ENCODE results near the gene HECW1.

HECW1 gene

GRCh38 chr7:43430411-43430810 lies 318.0 kb downstream of the HECW1 start:
- H3K36me3 Mint-ChIP-seq (ENCODE audit: low read depth): no peaks in the 10 kb centered on the region
- peaks cover 13% of the 10 kb centered on the region for H3K4me1 Mint-ChIP-seq (ENCODE audit: low read depth)
- no peaks in the 10 kb centered on the region for H3K27me3 Mint-ChIP-seq
- no peak overlapping the region for H3K27ac Mint-ChIP-seq
- no peaks in the 10 kb centered on the region for H3K9me3 Mint-ChIP-seq
- H3K4me3 Mint-ChIP-seq: no peak overlapping the region

- Mint-ChIP-seq H3K4me1 (ENCODE audit: low read depth) (peaks cover 13% of the 10 kb centered on the region), H3K36me3 (ENCODE audit: low read depth) (no peaks in the 10 kb centered on the region), H3K27me3 (no peaks in the 10 kb centered on the region), H3K9me3 (no peaks in the 10 kb centered on the region), H3K27ac (peak overlapping the region; percentile 15), H3K4me3 (no peak overlapping the region)
Measured at GRCh38 chr7:43431020-43431595, 318.7 kb downstream of the HECW1 start.

GRCh38 chr7:43433639-43434038 lies 321.2 kb downstream of the HECW1 start:
- Mint-ChIP-seq H3K27ac (no peak overlapping the region), H3K4me1 (ENCODE audit: low read depth) (peaks cover 13% of the 10 kb centered on the region)

DNA sequence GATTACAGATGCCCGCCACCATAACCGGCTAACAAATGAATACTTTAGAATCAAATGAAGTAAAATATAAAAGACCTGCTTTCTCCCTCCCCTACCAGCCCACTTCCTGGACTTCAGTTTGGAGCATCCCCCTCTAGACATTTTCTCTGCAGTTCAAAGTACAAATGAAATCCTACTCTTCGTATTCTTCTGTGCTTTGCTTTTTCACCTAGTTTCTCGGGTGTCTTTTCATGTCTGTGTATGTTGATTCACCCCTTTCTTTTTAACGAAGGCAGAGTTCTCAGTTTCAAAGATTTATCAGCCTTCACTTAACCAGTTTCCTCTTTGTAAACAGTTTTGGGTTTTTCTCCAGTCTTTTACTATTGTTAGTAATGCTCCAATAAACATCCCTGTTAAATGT lies 324.6 kb downstream of the HECW1 start:
- H3K36me3 Mint-ChIP-seq (ENCODE audit: low read depth): no peaks in the 10 kb centered on the region
- no peaks in the 10 kb centered on the region for H3K9me3 Mint-ChIP-seq
- H3K27ac Mint-ChIP-seq: no peak overlapping the region
- H3K4me1 Mint-ChIP-seq (ENCODE audit: low read depth): no peaks in the 10 kb centered on the region
- no peak overlapping the region for H3K4me3 Mint-ChIP-seq
- H3K27me3 Mint-ChIP-seq: no peaks in the 10 kb centered on the region

More at GRCh38 chr7:43433639-43434038, 321.2 kb downstream of the HECW1 start:
- no peaks in the 10 kb centered on the region for H3K9me3 Mint-ChIP-seq
- H3K36me3 Mint-ChIP-seq (ENCODE audit: low read depth): no peaks in the 10 kb centered on the region
- H3K4me3 Mint-ChIP-seq: no peak overlapping the region
- no peaks in the 10 kb centered on the region for H3K27me3 Mint-ChIP-seq

GRCh38 chr7:43438897-43439479 lies 326.5 kb downstream of the HECW1 start:
- Mint-ChIP-seq H3K27me3 (no peaks in the 10 kb centered on the region), H3K4me1 (ENCODE audit: low read depth) (no peaks in the 10 kb centered on the region), H3K27ac (no peak overlapping the region)

GRCh38 chr7:43439631-43440401 lies 327.4 kb downstream of the HECW1 start:
- Mint-ChIP-seq H3K27ac (no peak overlapping the region), H3K9me3 (no peaks in the 10 kb centered on the region)

More at GRCh38 chr7:43438897-43439479, 326.5 kb downstream of the HECW1 start:
- Mint-ChIP-seq H3K36me3 (ENCODE audit: low read depth) (no peaks in the 10 kb centered on the region), H3K9me3 (no peaks in the 10 kb centered on the region), H3K4me3 (no peak overlapping the region)

DNA sequence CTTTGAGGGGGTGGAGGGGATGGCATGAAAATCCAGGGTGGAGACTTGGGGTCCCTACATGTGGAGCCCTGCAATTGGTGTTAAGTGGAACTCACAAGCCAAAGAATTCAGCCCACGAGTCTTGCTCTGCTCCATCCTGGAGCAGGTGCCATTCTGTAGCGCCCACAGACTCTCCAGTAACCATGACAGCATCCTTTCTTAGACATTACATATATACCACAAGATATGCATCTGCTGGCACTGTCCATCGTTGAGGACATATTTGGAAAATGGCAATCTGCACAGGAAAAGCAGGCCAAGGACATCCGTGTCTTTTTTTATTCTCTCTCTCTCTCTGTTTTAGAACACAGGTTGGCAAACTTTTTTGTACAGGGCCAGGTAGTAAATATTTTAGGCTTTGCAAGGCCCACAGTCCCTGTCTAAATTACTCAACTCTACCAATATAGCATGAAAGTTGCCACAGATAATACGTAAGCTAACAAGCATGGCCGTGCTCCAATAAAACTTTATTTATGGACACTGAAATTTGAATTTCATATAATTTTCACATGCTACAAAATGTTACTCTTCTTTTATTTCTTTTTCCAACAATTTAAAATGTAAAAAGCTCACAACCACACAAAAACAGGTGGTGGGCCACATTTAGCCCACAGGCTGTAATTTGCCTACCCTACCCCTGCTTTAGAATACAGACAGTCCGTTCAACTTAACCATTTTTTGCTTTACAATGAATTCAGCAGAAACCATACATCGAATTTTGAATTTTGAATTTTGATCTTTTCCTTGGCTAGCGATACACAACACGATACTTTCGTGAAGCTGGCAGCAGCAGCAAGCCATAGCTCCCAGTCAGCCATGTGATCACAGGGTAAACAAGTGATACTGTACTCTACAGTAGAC lies 329.0 kb downstream of the HECW1 start:
- H3K9me3 Mint-ChIP-seq: no peaks in the 10 kb centered on the region
- H3K4me1 Mint-ChIP-seq (ENCODE audit: low read depth): no peaks in the 10 kb centered on the region
- no peak overlapping the region for H3K4me3 Mint-ChIP-seq
- no peak overlapping the region for H3K27ac Mint-ChIP-seq
- no peaks in the 10 kb centered on the region for H3K27me3 Mint-ChIP-seq
- H3K36me3 Mint-ChIP-seq (ENCODE audit: low read depth): no peaks in the 10 kb centered on the region

More at GRCh38 chr7:43439631-43440401, 327.4 kb downstream of the HECW1 start:
- no peaks in the 10 kb centered on the region for H3K36me3 Mint-ChIP-seq (ENCODE audit: low read depth)
- no peaks in the 10 kb centered on the region for H3K4me1 Mint-ChIP-seq (ENCODE audit: low read depth)
- no peaks in the 10 kb centered on the region for H3K27me3 Mint-ChIP-seq
- H3K4me3 Mint-ChIP-seq: no peak overlapping the region

DNA sequence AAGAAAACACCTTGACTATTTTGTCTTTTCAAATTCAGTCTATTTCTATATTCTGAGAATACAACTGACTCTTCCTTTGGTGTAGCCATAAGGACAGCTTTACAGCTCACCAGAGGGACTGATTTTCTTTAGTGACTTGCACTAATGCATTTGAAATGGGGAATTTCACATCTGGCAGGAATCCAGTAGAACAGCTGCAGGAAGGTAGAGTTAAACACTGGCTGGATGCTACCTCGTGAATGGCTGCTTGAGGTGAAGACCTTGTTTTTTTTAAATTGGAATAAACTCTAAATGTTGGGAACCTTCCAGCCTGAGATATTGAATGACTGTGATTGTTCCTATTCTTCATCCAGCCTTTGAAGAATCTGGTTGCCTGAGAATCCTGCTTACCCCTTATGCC lies 330.9 kb downstream of the HECW1 start:
- H3K27ac Mint-ChIP-seq: no peak overlapping the region
- no peaks in the 10 kb centered on the region for H3K4me1 Mint-ChIP-seq (ENCODE audit: low read depth)
- no peaks in the 10 kb centered on the region for H3K27me3 Mint-ChIP-seq
- H3K36me3 Mint-ChIP-seq (ENCODE audit: low read depth): no peaks in the 10 kb centered on the region
- H3K4me3 Mint-ChIP-seq: no peak overlapping the region
- H3K9me3 Mint-ChIP-seq: no peaks in the 10 kb centered on the region

GRCh38 chr7:43444711-43445578 lies 332.5 kb downstream of the HECW1 start:
- H3K4me1 Mint-ChIP-seq (ENCODE audit: low read depth): no peaks in the 10 kb centered on the region
- H3K27me3 Mint-ChIP-seq: no peaks in the 10 kb centered on the region
- H3K27ac Mint-ChIP-seq: no peak overlapping the region
- H3K9me3 Mint-ChIP-seq: no peaks in the 10 kb centered on the region
- no peak overlapping the region for H3K4me3 Mint-ChIP-seq
- H3K36me3 Mint-ChIP-seq (ENCODE audit: low read depth): no peaks in the 10 kb centered on the region

DNA sequence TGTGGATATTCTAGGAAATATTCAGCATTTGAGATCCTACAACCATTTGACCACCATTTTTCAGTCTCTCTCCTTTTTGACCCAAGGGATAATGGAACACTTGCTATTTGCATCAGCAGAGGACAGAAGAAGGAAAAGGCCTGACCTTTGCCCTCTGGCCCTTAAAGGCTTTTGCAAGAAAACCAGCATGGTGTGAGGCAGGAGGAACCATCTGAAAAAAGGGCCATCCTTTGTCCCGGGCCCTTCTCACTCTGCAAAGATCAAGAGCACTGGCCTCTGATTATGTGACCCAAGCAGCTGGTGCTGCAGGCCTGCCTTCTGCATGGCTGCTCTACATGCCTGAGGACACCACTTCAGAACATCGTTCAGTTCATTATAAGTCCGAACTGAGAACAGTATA lies 337.1 kb downstream of the HECW1 start:
- no peaks in the 10 kb centered on the region for H3K9me3 Mint-ChIP-seq
- H3K4me3 Mint-ChIP-seq: no peak overlapping the region
- no peaks in the 10 kb centered on the region for H3K36me3 Mint-ChIP-seq (ENCODE audit: low read depth)
- no peaks in the 10 kb centered on the region for H3K4me1 Mint-ChIP-seq (ENCODE audit: low read depth)
- H3K27me3 Mint-ChIP-seq: no peaks in the 10 kb centered on the region
- no peak overlapping the region for H3K27ac Mint-ChIP-seq

DNA sequence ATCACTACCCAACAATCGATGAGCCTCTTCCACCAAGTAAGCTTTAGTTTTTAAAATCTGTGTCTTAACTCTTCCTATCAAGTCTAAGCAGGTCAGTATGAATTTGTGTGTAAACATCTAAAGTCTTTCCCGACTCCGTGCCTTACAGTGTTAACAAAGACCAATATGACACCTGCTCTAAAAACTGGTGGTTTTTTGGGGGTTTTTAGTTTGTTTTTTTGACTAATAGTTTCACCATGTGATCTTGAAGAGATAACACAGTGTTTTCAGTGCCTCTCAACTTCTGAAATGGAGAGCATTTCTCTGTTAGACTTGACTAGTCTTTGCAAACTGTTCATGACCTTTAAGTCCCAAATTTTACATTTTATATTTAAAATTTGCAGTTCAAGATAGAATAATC lies 338.4 kb downstream of the HECW1 start:
- Mint-ChIP-seq H3K27me3 (no peaks in the 10 kb centered on the region), H3K4me3 (no peak overlapping the region), H3K9me3 (no peaks in the 10 kb centered on the region), H3K4me1 (ENCODE audit: low read depth) (no peaks in the 10 kb centered on the region), H3K36me3 (ENCODE audit: low read depth) (no peaks in the 10 kb centered on the region), H3K27ac (no peak overlapping the region)

GRCh38 chr7:43454936-43455518 lies 342.6 kb downstream of the HECW1 start:
- Mint-ChIP-seq H3K4me1 (ENCODE audit: low read depth) (no peaks in the 10 kb centered on the region), H3K36me3 (ENCODE audit: low read depth) (no peaks in the 10 kb centered on the region), H3K27me3 (no peaks in the 10 kb centered on the region), H3K27ac (no peak overlapping the region), H3K9me3 (no peaks in the 10 kb centered on the region), H3K4me3 (no peak overlapping the region)

DNA sequence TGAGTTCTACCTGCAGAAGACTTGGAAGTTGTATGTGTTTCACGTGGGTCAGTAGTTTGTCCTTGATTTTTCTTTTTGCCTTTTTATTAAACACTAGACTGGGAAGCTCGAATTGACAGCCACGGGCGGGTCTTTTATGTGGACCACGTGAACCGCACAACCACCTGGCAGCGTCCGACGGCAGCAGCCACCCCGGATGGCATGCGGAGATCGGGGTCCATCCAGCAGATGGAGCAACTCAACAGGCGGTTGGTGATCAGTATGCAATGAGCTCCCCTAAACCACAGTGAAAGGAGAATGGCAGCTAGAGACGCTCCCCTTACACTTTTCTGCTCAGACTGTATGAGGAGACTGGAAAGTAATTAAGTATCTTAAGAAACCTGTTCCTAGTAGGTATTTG lies 343.8 kb downstream of the HECW1 start:
- Mint-ChIP-seq H3K4me1 (ENCODE audit: low read depth) (no peaks in the 10 kb centered on the region), H3K9me3 (no peaks in the 10 kb centered on the region), H3K36me3 (ENCODE audit: low read depth) (no peaks in the 10 kb centered on the region), H3K27me3 (no peaks in the 10 kb centered on the region), H3K27ac (no peak overlapping the region), H3K4me3 (no peak overlapping the region)
